Measurements from ENCODE around the gene PIK3C3.

DNA sequence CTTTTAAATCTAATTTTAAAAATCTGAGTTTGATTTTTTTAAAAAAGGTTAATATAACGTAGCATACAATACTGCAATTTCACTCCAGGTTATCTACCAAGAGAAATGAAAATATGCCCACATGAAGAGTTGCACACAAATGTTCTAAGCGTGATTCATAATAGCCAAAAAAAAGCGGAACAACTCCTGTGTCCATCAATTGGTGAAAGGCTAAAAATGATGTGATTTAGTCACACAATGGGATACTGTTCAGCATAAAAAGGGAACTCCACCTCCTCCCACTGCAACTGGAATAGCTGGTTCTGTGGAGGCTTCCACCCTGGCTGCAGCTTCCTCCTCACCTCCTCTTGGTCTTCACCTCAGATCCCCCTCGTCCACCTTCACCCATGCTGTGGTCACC, 132.8 kb downstream of the PIK3C3 start:
- no peak for TF ChIP-seq POLR2A (IDR thresholded peaks at IDR 0.05)
- TF ChIP-seq, protein P1, sequence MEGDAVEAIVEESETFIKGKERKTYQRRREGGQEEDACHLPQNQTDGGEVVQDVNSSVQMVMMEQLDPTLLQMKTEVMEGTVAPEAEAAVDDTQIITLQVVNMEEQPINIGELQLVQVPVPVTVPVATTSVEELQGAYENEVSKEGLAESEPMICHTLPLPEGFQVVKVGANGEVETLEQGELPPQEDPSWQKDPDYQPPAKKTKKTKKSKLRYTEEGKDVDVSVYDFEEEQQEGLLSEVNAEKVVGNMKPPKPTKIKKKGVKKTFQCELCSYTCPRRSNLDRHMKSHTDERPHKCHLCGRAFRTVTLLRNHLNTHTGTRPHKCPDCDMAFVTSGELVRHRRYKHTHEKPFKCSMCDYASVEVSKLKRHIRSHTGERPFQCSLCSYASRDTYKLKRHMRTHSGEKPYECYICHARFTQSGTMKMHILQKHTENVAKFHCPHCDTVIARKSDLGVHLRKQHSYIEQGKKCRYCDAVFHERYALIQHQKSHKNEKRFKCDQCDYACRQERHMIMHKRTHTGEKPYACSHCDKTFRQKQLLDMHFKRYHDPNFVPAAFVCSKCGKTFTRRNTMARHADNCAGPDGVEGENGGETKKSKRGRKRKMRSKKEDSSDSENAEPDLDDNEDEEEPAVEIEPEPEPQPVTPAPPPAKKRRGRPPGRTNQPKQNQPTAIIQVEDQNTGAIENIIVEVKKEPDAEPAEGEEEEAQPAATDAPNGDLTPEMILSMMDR (IDR thresholded peaks at IDR 0.05) = no peak
